Measurements from ENCODE around the gene GRK6. TPM values are rescaled to one million over a fixed set of nuclear protein-coding genes. Genes with fewer than 3 reads are reported as not detected.

The GRK6 gene
- total and polyA plus RNA-seq, 2 of the 4 experiments (the other 2 are of a cell fraction): 25.3 to 30.1 TPM

DNA sequence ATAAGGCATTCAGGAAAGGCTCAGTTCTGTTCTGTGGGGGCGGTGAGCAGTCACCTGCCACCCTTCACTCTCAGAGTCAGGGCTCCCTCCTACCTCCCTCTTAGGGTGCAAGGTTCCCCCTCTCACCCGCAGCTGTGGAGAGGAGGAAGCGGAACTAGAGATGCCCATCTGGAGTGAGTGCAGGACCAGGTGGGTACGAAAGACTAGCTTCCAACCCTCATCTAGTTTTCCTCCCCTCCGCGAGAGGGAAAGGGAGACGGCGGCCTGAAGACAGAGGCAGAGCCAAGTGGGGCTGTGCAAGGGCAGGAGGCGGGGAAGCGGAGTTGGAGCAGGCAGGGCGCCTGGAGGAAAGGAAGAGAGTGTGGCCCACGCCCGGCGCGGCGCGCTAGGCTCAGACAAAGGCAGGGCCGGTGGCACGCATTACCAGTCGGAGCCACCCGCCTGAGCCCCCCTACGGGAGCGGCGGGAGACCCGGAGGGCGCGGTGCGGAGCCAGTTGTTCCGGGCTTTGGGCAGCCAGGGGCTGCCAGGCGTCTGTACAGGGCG is 27.4 kb downstream of the GRK6 start:
- H3K79me1 ChIP-seq (ENCODE audit: low read depth in 1 of 2, low read length in 2 of 2): peaks cover 0 to 7% of the 10 kb centered on the region in 2 experiments; a peak in 1 of 4 replicates
- H3K9me1 ChIP-seq (ENCODE audit: insufficient read depth, low read length): no peaks in the 10 kb centered on the region
- no peak overlapping the region for H2AK5ac ChIP-seq (ENCODE audit: low read depth, low read length)
- H3K27me3 ChIP-seq (ENCODE audit: control insufficient read depth, insufficient read depth, low read length): no peaks in the 10 kb centered on the region
- no peak overlapping the region for H3K9ac ChIP-seq (ENCODE audit: low read depth, low read length)
- dilution Hi-C loops (cut with HindIII; ENCODE audit: low sequenced_read_pairs, unreplicated experiment): no loop called here
- peaks cover 8% of the 10 kb centered on the region for H3K4me1 ChIP-seq (ENCODE audit: control insufficient read depth, insufficient read depth, low read length)
- H4K5ac ChIP-seq (ENCODE audit: low read depth, low read length): no peak overlapping the region
- no peak overlapping the region for H3K18ac ChIP-seq (ENCODE audit: low read depth, low read length)
- ChIA-PET CTCF (interaction anchor here (1.1 to 5.2 kb wide), 4 partner anchors 9 to 102 kb away, joined by 3 to 44 read pairs (median 8); partner anchors contain the start of gene LMAN2), POLR2A (ENCODE audit: unreplicated experiment) (interaction anchor here (1.2 kb wide), 1 partner anchor 43 kb away, joined by 3 read pairs; no protein-coding TSS in a partner anchor)
- H3K23ac ChIP-seq (ENCODE audit: low read depth, low read length): no peak overlapping the region
- in situ Hi-C loops (cut with MboI; ENCODE audit: low sequenced_read_pairs): no loop called here
- H3K9me3 ChIP-seq (ENCODE audit: control insufficient read depth, insufficient read depth, low read length): no peaks in the 10 kb centered on the region
- H4K20me1 ChIP-seq (ENCODE audit: insufficient read depth, low read length): peaks cover 47% of the 10 kb centered on the region
- no peak overlapping the region for H2BK15ac ChIP-seq (ENCODE audit: low read depth, low read length)
- no peak overlapping the region for H2BK20ac ChIP-seq (ENCODE audit: low read depth, low read length)
- intact Hi-C loops (cut with micrococcal nuclease): loop anchor here (1.0 kb wide), 4 partner anchors 50 to 340 kb away; no protein-coding TSS in a partner anchor
- peaks cover 23% of the 10 kb centered on the region for H3K36me3 ChIP-seq (ENCODE audit: control insufficient read depth, insufficient read depth, low read length)
- no TSS peak for BruUV-seq (replicated peaks)
- H3K27ac ChIP-seq (ENCODE audit: insufficient read depth, low read length): no peak overlapping the region
- no peak overlapping the region for H3K4me2 ChIP-seq (ENCODE audit: low read depth, low read length)
- DNase-seq (no peak), ATAC-seq (ENCODE audit: low read depth) (no peak)
- no peak overlapping the region for H3K4ac ChIP-seq (ENCODE audit: low read depth, low read length)
- H4K8ac ChIP-seq (ENCODE audit: low read depth in 2 of 2, low read length in 2 of 2): peak overlapping the region in 1 of 2 experiments; percentile 4; a peak in 1 of 4 replicates
- no peak overlapping the region for H3K14ac ChIP-seq (replicated peaks; ENCODE audit: low read depth, low read length)
- 73% methylated on average over 3 of the region's 31 CpGs; no CpG with 5 or more reads in 1 of the 2 experiments for WGBS, 2 experiments (ENCODE audit: extremely low coverage in 2 of 2, insufficient read length in 1 of 2)
- no peak overlapping the region for H3K56ac ChIP-seq (ENCODE audit: extremely low read depth, insufficient read depth, low read length)
- H3K4me3 ChIP-seq (ENCODE audit: insufficient read depth, low read depth, low read length): no peak overlapping the region
- H2AFZ ChIP-seq (replicated peaks; ENCODE audit: low read length, poor library complexity): peak overlapping the region; percentile 82
- no peak overlapping the region for H2BK120ac ChIP-seq (ENCODE audit: low read depth, low read length)
- H2BK5ac ChIP-seq (ENCODE audit: low read depth, low read length, poor library complexity, severe bottlenecking): no peak overlapping the region
- no peak overlapping the region for H4K91ac ChIP-seq (ENCODE audit: insufficient read depth, low read depth, low read length)
- H2AK9ac ChIP-seq (replicated peaks; ENCODE audit: low read depth, low read length, poor library complexity): peak overlapping the region; percentile 7
- no peak for TF ChIP-seq RCOR1 (IDR thresholded peaks at IDR 0.05; ENCODE audit: insufficient replicate concordance, low read length)
